Stimulated activated CD8-positive, alpha-beta memory T cell treated with anti-CD3 and anti-CD28 coated beads, Interleukin-15, amount 100 ng/mL, for 24 hours (primary cell): ENCODE measurements around the gene MYH7.
"Not testable (repeated sequence)": the region's sequence is repeated elsewhere in the genome, so short reads cannot be mapped to it uniquely, and the experiment has no call there.

Source experiments
- DNase-seq: peaks from one replicate; pipeline ENCODE4 v3.0.0-alpha.2; 2020; ENCODE audit warnings: low read depth

MYH7 gene

DNA sequence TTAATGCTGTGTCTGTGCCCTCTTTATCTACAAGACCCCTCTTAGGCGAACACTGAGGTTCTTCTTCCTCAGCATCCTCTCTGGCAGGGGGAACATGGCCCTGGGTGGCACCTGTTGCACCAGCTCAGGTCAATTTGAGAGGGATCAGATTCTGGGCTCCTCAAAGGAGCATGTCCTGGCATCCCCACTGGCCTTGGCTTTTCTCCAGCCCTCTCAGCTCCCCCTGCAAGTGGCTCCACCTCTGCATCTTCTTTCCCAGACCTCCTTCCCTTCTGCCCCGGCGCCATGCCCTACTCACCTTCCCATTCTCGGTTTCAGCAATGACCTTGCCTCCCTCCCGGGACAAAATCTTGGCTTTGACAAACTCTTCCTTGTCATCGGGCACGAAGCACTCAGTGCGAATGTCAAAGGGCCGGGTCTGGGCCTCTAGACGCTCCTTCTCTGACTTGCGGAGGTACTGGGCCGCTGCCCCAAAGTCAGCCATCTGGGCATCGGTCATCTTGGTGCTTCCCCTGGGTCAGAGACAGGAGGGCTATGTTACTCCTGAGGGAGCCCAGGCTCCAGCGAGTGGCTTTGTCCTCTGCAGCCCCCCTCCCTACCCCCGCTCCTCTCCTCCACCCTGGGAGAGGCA is 28.6 kb downstream of the MYH7 start:
- no peak for DNase-seq

DNA sequence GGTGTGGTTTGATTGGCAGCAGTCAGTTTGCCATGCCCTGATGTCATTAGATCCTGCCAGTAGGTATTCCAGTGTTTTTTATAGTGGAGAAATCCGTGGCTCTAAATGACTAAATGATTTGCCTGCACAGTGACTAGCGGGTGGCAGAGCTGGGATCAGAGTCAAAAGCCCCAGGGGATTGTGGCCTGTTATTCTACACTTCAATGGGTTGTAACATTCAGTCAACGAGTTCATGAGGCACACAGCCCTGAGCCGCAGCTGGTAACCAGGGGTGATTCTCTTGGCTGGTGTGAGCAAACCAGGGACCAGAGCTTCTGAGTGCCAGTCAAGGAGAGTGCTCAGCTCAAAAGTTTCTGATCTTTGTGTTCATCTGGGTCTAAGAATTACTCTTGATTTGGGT is 29.2 kb downstream of the MYH7 start:
- no peak for DNase-seq

DNA sequence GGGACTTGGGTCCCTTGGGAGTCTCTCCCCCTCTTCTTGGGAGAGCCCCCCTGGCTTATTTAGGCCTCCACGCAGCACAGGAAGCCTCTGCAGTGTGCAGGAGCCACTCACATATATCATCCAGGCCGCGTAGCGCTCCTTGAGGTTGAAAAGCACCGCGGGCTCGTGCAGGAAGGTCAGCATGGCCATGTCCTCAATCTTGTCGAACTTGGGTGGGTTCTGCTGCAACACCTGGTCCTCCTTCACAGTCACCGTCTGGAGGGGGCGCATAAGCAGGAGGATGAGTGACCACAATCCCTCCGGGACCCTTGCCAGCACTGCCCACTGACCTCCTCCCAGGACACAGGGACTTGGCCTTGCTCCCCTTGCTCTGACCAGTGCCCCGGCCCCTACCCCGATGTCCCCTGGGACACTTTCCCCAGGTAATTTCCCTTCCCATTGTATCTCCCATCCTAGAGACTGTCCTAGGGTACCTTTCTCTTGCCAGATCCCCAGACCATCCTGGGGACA is 29.9 kb downstream of the MYH7 start:
- DNase-seq, result no peak

DNA sequence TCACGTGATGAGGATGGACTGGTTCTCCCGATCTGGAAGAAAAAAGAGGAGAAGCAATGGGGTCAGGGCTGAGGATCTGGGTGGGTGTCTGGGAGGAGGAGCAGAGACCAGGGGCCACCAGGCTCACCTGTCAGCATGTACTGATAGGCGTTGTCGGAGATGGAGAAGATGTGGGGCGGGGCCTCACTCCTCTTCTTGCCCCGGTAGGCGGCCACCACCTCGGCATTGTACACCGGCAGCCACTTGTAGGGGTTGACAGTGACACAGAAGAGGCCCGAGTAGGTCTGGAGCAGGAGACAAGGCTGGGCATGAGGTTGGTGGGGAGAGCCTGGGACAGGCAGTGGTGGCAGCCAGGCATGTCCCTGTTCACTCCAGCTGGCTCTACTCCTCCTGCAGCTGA is 30.4 kb downstream of the MYH7 start:
- no peak for DNase-seq

DNA sequence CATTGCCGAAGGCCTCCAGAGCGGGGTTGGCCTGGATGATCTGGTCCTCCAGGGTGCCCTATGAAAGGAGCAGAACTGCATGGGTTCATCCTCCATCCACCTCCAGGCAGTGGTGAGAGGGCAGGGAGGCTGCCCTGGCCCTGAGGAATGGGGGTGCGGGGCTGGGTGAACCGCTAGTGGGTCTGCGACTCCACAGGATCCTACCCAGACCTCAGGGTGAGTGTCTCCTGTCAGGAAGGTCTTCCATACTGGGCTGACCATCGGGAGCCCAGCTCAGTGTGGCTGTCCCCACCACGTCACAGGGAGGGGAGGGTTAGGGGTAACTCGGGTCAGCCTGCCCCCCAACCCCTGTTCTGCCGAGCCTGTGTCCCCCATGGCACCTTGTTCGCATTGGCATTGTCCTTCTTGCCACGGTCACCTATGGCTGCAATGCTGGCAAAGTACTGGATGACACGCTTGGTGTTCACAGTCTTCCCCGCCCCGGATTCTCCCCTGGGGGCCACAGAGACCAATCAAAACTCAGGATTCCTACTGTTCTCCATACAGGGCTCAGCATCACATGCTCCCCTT is 31.0 kb downstream of the MYH7 start:
- no peak for DNase-seq

DNA sequence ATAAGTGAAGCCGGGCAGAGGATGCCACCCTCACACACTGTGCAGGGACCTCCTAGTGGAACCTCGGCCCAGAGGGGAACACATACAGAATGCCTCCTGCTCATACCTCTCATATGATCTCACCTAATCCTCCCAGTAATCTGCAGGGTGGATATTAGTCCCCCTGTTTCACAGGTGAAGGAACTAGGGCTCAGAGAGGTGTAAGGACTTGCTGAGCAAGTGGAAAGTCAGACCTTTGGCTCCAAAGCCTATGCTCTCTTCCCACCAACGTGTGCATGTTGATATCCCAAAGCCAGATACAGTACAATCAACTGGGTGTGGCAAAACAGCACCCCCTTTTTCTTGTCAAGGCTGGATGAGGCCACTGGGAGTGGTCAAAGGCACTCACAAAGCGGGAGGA is 31.6 kb downstream of the MYH7 start:
- no peak for DNase-seq

DNA sequence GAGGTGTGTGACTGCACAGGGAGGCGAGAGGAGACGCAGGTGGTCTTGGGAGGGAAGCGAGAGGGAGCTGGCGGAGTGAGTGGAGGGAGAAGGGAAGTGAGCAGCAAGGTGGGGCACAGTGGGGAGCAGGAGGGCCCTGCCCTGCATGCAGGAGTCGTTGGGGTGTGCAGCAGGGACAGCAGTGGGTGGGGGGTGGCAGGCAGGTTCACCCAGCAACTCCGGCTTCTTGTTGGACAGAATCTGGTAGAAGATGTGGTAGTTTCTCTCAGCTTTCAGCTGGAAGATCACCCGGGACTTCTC is 32.4 kb downstream of the MYH7 start:
- no peak for DNase-seq

DNA sequence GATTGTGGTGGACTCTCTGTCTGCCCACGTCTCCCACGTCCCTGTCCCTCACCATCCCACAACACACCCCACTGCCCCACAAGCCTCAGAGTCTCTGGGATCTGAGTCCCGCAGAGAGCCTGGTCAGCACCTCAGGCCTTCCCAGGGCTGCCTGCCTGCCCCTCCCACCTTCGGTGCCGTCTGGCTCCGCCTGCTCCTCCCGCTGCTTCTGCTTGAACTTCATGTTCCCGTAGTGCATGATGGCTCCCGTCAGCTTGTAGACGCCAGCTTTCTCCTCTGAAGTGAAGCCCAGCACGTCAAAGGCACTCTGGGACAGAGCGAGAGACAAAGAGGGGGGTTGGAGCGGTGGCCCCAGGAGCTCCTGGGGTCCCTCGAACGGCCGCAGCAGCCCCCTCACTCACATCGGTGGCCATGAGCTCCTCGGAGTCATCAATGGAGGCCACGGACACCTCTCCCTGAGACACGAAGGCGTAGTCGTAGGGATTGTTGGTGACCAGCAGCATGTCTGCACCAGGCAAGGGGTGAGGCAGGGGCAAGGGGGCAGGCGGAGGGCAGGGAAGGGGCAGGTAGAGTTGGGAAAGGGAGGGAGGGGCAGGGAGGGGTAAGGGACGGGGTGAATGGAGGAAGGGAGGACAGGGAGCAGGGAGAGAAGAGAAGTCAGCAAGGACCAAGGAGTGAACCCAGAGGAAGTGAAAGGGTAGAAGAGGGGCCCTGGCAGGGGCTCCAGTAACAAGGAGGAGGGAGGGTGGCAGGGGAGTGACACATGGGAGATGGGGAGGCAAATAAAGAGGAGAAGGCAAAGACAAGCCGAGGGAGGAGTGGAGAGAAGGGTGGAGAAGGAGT is 32.9 kb downstream of the MYH7 start:
- no peak for DNase-seq

DNA sequence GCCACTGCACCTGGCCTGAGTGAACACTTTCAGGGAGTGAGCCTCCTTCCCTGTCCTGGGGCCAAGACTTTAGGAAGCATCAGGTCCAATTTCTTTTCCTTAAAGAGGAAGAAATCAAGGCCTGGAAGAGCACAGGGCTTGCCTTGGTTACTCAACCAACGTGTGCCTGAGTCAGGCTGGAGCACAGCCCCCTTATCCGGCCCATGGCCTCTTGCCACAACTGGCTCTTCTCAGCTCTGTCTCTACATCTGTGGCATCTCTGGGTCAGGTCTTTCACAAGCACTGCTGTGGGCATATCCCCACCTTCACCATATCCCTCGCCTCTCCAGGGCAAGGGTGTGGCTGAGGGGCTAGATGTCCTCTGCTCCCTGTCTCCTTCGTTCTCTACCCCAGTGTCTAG is 34.2 kb downstream of the MYH7 start:
- no peak for DNase-seq

DNA sequence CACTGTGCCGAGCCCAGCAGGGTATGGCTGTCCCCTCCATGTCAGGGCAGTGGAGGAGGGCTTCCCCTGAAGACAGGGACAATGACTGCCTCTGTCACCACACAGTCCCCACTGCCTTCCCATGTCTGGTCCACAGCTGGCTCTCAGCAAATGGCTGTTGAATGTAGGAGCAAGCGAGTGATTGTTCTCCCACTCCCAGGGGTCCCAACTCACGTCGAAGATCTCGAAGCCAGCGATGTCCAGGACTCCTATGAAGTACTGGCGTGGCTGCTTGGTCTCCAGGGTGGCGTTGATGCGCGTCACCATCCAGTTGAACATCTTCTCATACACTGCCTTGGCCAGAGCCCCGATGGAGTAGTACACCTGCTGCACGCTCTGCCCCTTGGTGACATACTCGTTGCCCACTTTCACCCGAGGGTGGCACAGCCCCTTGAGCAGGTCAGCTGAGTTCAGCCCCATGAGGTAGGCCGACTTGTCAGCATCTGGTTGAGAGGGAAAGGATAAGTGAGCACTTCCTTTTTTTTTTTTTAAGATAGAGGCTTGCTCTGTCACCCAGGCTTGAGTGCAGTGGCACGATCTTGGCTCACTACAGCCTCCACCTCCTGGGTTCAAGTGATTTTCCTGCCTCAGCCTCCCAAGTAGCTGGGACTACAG is 34.8 kb downstream of the MYH7 start:
- DNase-seq, result not testable (repeated sequence)

DNA sequence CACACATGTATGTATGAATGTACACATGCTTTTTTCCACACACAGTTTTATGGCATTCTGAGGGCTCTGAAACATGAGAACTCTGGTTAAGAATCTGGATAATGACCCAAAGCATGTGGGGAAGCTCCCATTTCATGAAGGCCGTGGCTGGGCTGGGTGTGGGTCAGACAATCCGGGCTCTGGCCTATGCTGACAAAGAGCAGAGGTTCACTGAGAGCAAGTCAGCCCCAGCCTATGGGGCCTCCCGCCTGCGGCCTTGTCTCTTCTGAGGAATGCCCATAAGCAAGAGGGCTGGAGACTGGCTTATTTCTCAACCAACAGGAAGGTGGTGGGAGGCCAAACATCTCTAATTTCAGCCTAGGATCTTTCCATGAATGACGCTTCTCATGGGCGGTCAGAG is 35.9 kb downstream of the MYH7 start:
- no peak for DNase-seq

DNA sequence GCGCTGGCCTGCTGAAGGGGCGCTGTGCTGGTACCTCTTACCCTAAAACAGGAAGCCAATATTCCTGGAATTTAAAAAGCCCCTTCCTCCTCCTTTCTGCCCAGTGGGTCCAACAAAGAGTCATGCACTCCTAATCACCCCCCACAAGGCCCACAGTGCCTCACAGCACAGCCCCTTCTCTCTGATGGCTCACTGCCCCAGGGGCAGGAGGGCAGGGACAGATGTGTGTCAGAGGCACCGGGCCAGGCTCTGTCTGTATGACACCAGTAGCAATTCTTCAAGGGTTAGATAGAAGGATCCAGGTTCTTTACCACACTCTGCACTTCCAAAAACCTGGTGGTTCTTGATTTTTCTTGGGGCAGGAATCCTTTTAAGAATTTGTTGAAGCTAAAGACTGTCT is 36.3 kb downstream of the MYH7 start:
- DNase-seq, result no peak

DNA sequence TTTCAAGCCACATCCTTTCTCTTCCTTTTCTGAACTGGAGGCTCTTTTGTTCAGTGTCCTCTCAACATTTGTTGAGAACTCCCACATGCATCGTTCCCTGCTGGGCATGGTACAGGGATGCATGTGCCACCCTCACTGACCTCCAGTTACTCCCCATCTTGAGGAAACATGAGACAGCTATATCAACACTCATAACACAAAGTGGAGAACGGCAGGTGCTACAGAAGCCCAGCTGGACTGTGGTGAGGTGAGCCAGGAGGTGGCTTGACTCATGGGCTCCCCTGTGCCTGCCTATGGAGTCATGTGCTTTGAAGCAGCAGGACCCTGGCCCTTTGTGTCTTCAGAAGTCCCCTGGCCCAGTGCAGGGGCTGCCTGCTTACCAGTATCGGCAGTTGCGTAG is 37.1 kb downstream of the MYH7 start:
- no peak for DNase-seq

DNA sequence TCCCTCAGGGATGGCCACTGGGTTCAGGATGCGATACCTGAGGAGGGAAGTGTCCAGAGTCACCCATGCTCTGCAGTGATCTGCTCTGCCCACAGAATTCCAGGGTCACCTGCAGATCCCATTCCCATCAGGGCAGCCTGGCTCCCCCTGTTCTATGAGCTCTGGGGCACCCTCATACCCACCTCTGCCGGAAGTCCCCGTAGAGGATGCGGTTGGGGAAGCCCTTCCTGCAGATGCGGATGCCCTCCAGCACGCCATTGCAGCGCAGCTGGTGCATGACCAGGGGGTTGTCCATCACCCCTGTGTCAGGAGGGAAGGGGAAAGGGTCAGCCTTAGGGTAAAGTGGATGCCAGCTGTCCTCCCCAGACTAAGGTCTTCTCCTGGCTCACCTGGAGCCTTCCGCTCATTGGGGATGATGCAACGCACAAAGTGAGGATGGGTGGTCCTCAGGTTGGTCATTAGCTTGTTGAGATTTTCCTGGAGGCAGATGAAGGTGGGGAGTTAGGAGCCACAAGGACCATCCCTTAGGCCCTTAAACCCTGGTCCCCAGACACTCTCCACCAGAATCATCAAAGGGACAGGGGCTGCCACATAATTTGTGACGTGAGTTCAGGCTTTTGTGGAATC is 38.6 kb downstream of the MYH7 start:
- no peak for DNase-seq

DNA sequence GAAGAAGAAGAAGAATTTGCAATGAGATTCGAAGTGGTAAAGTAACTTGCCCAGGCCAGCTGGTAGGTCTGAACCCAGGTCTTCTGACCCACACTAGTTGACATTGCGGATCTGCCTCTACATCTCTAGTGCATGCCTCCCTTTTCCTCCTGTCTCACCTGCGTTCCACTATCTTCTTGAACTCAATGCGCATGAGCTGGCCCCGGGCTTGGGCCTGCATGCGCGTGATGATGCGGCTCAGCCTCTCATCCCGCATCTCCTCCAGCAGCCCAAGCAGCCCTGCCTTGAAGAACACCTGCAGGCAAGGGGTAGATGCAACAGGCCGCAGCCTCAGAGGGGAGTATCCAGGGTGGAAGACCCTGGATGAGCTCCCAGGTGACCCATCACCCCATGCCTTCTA is 39.3 kb downstream of the MYH7 start:
- no peak for DNase-seq

DNA sequence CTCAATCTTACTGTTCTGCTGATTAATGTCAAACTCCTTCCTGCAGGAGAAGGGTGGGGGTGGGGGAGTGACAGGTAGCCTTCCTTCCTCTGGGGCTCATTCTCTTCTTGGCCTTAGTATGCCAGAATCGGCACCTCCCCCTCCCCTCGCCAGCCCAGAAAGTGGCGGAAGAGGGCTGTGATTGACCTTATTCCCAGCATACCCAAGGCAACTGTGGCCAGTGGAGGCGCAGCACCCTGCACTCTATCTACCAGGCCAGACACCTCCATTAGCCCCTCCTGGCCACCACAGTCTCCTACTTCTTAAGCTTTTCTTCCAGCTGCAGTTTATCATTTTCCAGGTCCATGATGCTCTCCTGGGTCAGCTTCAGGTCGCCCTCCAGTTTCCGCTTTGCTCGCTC is 42.8 kb downstream of the MYH7 start:
- no peak for DNase-seq

DNA sequence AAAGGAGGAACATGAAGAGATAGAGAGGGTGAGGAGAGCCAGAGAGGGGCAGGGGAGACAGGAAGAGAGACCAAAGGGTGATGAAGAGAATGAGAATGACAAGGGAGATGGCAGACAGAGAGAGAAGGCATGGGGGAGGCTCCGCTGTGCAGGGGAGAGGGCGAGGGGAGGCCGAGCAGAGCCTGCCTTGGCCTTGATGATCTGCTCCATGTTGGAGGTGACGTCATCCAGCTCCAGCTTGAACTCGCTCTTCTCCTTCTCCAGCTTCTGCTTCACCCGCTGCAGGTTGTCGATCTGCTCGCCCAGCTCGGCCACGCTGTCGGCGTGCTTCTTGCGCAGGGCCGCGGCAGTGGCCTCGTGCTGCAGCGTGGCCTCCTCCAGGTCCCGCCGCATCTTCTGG is 45.6 kb downstream of the MYH7 start:
- DNase-seq, result not testable (repeated sequence)

DNA sequence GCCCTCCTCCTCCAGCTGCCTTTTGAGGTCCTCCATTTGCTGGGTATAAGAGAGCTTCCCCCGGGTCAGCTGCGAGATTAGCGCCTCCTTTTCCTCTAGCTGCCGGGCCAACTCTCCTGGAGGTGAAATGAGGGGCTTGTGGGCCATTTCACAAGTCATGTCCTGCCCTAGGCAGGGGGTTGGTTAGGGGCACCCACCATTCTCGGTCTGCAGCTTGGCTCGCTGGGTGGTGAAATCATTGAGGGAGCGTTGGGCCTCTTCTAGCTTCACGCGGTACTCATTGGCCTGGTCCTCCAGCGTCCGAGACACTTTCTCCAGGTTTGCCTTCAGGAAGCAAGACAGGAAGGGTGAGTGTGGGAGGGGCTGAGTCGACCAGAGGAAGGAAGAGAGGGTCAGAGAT is 46.1 kb downstream of the MYH7 start:
- DNase-seq, result no peak

DNA sequence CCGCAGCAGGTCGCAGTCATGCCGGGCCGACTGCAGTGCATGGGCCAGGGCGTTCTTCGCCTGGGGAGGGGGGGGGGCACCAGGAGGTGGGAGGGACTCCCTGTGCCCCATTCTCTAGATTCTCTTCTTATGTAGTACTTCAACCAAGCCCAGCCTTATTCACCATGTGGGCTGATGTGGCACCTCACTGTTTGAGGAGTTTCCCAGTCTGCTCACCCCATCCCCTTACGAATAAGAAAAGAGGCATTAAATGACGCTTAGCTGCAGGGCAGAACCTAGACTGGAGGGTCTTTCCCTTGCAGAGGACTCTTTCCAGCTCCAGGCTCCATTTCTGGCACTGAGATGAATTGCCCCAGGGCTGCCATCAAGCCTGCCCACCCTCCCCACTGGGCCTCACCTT is 46.5 kb downstream of the MYH7 start:
- DNase-seq, result no peak

DNA sequence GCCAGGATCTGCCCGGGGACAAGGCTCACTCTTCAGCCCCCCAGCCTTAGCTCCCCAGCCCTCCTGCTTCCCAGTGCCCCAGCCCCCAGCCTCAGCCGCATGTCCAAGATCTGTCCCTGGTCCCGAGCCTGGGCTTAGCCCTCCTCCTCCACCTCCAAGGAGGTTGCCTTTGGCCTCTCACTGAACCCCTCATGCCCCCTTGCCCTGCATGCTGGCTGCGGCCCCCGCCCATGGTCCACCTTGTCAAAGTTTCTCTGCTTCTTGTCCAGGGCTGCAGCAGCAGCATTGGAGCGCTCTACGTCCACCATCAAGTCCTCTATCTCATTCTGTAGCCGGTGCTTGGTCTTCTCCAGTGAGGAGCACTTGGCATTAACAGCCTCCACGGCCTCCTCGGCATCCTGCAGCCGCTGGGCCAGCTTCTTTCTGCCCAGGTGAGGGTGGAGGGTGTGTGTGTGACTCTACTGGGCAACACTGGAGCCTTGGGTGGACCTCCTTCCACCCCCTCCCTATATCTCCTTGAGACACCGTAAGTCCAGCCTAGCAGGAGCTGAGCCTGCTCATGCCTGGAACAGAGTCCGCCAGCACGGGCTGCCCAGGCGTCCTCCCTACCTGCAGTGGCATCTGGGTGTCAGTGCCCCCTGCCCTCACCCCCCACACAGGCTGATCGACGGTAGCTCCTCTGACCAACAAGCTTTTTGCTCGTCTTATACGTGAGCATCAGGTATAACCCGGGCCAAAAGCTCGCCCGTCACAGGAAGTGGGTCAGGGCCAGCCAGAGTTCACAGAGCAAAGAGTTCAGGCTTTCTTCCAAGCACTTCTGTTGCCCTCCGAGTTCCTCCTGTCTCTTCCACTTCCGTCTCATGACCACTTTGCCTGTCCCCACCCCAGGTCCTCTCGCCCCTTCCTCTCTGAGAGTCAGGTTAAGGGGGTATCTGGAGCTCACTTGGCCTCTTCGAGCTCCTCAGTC is 47.3 kb downstream of the MYH7 start:
- DNase-seq, result no peak

DNA sequence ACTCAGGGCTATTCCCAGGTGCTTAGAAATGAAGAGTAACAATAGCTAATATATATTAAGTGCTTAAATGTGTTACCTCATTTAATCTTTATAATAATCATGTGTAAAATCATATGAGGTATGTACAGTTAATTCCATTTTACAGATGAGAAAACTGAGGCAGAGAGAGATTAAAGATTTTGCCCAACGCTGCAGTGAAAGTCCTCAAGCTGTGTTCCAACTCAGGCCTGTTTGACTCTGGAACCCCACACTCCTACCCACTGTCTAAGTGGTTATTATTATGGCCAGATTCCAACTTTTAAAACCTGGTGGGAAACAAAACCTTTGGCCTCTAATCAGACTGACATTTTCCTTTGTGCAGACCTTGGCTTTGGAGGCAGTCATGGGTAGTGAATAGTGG is 48.5 kb downstream of the MYH7 start:
- no peak for DNase-seq
